SHP77 treated with DMSO at 0.1 percent for 48 hours (cell line): ENCODE results near the gene ASAH2.
"Not testable (repeated sequence)": the region's sequence is repeated elsewhere in the genome, so short reads cannot be mapped to it uniquely, and the experiment has no call there.

Source experiments
- DNase-seq: peaks from one replicate; lab custom pipeline; 2025; lab: John Stamatoyannopoulos, UW

ASAH2 gene

GRCh38 chr10:50254479-50254878 is 3.2 kb upstream of the ASAH2 start:
- no peak for DNase-seq

GRCh38 chr10:50250096-50250854 is 1.0 kb downstream of the ASAH2 start:
- DNase-seq = no peak

- DNase-seq = no peak
Measured at GRCh38 chr10:50248598-50248997, 2.7 kb downstream of the ASAH2 start.

DNA sequence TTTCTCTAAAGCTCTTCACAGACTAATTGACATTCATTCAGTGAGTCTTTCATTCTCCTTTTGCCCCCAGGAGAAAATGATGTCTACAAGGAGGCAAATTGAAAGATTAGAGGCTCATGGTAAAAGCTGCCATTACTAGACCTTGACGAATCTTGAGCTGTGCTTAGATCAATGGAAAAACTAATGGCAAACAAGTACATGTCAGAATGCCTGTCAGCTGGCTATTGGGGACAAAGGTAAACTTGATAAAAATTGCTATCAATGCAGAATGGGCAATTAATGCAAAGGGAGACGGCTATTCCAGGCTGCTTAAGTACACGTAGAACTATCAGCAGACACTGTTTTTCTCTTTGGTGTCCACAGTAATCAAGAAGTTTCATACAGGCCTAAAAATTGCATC is 3.3 kb downstream of the ASAH2 start:
- DNase-seq = no peak

GRCh38 chr10:50244201-50244600 is 7.1 kb downstream of the ASAH2 start:
- no peak for DNase-seq

DNA sequence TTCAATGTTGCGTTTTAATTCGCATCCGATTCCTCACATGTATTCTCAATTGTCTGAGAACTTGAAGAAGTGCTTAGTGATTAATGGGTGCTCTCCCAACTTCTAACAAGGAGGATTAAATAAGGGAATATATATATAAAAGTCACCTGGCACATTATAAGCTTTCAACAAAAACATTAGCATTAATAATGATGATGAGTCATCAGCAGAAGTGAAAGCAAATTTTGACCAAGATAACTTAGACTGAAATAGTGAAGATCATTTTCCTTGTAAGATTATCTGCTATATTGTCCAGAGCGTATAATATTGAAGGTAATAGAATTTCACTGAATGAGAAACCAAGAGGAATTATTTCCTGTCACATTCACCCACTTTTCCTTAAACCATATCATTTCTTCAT is 8.5 kb downstream of the ASAH2 start:
- no peak for DNase-seq

GRCh38 chr10:50241478-50241877 is 9.8 kb downstream of the ASAH2 start:
- DNase-seq = not testable (repeated sequence)

- DNase-seq = no peak
Measured at GRCh38 chr10:50234486-50234885, 16.8 kb downstream of the ASAH2 start.

GRCh38 chr10:50232261-50232639 is 19.1 kb downstream of the ASAH2 start:
- DNase-seq = no peak

- no peak for DNase-seq
Measured at GRCh38 chr10:50231515-50232260, 19.6 kb downstream of the ASAH2 start.

- no peak for DNase-seq
Measured at GRCh38 chr10:50229460-50229859, 21.9 kb downstream of the ASAH2 start.

GRCh38 chr10:50228672-50229071 is 22.6 kb downstream of the ASAH2 start:
- DNase-seq = no peak

- no peak for DNase-seq
Measured at GRCh38 chr10:50226610-50227009, 24.7 kb downstream of the ASAH2 start.

DNA sequence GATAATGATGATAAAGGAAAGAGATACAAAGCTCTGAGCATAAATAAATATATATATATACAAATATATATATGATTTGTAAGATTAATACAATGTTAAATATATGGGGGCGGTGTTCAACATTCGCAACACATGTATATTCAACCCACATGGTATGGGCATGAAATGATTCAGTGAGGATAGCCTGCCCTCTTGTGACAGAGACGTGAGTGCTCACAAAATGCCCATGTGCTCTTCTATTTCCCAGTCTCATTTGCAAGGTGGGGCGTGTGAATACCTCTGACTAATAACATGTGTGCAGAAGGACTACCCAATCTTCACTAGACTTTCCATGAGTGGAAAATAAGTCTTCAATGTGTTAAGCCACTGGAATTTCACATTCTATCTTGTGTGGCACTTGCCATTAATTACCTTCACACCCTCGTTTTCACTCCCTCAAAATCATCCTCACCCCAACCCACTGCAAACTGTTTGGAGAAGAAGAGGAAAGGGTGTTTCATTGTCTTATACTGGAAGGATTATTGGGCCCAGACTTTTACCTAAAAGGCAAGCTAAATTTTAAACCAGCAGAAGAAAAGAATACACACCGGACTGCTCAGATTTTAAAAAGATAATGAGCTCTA is 26.9 kb downstream of the ASAH2 start:
- DNase-seq = peak; percentile 50

DNA sequence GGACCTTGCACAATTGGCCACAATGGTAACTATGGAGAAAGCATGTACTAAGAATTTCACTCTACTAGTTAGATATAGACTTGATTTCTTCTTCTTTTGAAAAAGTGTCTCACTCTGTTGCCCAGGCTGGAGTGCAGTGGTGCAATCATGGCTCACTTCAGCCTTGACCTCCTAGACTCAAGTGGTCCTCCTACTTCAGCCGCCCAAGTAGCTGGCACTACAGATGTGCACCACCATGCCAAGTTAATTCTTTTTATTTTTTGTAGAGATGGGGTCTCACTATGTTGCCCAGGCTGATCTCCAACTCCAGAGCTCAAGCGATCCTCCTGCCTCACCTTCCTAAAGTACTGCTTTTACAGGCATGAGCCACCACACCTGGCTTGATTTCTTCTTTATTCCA is 29.1 kb downstream of the ASAH2 start:
- no peak for DNase-seq

DNA sequence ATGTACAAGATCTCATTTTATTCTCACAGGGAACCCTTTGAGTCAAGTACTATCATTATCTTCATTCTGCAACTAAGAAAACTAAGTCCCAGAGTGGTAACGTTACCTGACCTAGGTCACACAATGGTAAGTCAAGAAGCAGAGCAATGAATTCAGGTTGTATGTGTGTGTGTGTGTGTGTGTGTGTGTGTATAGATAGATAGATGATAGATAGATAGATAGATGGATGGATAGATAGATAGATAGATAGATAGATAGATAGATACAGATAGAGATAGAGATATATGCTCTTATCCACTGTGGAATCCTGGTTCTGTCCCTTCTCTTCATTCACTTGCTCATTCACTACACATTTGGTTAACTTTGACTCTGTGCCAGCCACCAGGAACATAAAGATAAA is 29.8 kb downstream of the ASAH2 start:
- no peak for DNase-seq

DNA sequence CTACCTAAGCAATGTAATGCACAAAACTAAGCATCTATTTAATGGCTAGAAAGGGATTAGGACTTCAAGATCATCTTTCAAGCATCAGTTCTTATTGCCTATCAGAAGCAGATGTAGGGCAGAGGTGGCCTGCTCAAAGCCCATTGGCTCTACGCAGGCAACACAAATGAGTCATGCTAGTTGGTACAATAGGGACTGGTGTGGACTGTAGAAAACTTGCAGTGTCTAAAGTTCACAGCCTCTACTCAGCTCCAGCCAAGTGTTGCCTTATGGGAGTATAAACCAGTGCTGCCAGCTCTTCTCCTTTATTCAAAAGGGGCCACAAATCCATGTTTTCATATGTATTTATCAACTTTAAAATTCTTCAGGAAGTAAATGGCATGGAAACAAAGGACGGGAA is 31.7 kb downstream of the ASAH2 start:
- DNase-seq = no peak

- DNase-seq = no peak
Measured at GRCh38 chr10:50219200-50219599, 32.1 kb downstream of the ASAH2 start.

GRCh38 chr10:50216894-50217293 is 34.4 kb downstream of the ASAH2 start:
- no peak for DNase-seq

GRCh38 chr10:50216418-50216817 is 34.9 kb downstream of the ASAH2 start:
- DNase-seq = no peak

- no peak for DNase-seq
Measured at GRCh38 chr10:50211670-50212069, 39.6 kb downstream of the ASAH2 start.

DNA sequence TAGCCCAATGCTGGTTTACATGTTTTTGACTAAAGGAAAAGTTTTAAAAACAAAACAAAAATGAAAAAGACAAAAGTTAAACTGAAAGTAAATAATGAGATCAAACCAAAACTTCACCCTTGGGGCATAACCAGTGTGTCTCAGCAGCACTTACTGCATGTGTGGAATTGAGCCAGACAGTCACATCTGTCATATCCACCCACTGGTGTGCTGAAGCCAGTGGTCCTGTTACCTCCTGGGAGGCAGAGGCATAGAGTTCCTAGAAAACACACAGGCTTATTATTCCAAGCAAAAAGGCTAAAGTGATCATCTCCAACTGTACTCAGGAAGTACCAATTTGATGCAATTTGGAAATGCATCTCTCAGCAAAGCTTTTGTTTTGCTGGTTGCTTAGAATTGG is 40.4 kb downstream of the ASAH2 start:
- no peak for DNase-seq
